ENCODE results near the gene ZNF423.

ZNF423 gene

DNA sequence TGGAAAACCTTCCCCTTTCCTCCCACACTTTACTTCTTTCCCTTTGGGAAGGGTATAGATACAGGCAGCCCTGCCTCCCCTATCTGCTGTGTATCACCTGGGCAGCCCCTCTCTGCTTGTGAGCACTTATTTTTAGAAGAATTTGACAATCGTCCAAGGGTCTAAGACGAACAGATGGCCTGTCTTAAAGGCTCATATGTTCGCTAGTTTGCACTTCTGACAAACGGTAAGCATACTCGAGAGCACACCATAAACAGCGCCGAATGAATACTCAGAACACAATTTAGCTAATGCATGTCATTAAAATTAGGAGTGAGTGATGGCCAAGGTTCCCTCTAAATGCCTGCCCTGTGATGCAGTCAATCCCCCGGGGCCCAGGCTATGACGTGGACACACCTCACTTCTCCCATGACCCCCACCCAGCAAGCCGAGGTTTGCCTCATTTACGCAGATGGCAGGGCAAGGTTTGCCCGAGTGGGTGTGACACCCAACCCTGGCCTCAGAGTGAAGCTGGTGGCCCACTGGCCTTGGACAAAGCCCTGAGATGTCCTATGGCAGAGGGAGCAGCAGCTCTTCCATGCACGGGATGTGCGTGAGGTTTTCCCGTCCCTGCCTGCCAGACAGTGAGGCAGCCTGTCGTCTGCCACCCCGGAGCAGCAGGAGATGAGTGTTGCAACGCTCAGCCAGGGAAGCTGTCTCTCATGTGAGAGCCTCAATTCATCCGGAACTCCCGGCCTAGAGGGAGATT is 357.1 kb downstream of the ZNF423 start:
- DNase-seq, result no peak

DNA sequence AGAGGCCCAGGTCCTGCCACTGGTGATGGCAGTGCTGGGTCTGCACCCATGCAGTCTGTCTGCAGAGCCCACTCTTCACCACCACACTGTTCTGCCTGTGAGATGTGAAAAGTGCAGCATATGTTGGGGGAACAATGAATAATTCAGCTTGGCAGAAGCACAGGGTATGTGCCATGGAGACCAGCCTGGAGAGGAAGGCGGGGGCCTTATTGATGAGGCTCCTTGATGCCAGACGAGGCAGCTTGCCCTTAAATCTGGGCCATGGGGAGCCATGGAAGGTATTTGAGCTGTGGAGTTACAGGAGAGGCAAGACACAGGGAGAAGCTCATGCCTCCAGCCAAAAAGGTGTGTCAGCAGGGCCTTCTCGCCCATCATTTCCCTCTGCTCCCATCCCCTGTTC is 357.6 kb downstream of the ZNF423 start:
- DNase-seq, result no peak

DNA sequence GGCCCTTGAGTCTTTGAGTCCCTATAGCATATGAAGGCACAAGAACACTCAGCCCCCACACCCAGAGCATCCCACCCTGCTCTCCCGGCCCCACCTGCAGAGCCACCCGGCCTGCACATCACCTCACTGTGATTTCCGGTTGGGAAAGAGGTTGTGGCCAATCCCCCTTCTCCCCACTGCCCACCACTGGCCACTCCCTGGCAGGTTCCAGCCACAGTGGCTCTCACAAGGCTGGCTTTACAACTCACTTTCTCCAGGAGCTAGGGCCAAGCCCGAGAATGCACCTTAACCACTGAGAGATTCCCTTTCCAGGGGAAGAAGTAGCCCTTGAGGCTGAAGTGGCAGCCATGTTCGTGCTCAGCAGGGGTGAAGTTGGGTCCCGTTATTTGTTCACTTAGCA is 358.4 kb downstream of the ZNF423 start:
- DNase-seq, result no peak

DNA sequence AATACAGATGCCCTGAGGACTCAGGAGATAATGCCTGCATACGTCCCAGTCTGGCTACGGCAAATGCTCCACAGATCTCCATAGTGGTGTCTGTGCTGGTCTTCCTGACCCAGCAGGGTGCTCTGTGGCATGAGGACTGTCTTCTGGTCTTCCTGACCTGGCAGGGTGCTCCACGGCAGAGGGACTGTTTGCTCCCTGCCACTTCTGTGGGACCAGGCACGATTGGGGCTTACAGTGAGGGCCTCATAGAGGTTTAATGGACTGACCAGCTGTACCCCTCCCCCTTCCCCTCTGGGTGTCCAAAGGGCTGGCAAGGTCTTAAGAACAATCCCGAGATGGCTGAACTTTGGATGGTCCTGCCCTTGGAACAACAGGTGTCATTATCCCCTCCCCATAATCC is 359.3 kb downstream of the ZNF423 start:
- no peak for DNase-seq

DNA sequence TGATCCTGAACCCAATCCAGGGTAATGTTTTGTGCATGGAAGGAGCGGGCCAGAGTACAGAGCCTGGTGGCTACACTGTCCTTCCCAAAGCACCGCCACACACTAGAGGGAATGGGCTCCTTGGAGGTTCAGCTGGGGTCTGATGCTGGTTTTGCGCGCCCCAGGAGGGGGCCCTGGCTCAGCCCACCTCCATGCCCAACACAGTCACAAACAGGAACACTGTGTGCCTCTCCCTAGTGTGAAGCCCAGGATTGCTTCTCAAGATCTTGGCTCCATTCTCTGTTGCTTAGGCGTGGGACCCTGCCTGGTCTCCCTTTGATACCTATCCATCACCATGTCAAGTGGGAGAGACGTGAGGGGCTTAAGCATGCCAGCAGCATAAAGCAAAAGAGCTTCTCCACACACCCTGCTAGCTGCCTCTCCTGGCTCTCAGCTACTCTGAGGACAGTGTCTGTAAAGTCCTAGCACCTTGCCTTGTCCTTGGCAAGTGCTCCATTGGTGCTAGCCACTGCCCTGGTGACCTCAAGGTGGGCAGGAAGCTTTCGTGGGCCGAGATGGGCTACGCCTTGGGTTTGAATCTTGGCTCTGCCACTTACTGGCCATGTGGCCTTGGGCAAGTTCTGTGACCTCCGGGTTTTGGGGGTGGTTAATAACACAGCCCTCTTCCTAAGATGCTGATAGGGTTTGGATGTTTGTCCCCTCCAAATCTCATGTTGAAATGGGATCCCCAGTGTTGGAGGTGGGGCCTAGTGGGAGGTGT is 360.1 kb downstream of the ZNF423 start:
- no peak for DNase-seq

DNA sequence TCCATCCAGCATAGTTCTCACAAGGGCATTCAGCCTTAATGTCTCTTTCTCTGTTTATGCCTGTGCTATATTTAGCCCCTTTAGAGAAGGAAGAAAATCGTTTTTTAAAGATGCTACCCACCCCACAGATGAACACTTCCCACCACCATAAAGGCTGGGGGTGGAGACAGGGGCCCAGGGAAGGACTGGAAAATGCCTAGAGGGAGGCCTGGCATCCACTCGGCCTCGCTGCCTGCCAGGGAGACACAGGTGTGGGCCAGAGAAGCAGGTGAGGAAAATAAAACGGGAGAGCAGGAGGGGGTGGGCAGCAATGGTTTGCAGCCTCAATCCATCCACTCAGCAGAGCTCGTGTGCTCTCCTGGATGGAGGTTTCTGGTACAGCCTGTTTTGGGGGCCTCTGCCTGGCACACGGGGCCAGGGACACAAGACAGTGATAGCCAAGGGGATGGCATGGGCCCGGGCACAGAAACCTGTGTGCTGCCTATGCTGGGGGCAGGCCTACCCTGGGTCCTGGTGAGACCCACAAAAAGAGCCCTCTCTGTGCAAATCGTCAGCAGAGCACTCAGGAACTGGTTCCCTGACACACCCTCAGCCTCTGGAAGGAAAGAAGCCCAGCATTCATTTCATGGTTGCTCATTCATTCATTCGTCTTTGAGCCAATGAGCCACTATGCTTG is 360.9 kb downstream of the ZNF423 start:
- DNase-seq, result no peak

DNA sequence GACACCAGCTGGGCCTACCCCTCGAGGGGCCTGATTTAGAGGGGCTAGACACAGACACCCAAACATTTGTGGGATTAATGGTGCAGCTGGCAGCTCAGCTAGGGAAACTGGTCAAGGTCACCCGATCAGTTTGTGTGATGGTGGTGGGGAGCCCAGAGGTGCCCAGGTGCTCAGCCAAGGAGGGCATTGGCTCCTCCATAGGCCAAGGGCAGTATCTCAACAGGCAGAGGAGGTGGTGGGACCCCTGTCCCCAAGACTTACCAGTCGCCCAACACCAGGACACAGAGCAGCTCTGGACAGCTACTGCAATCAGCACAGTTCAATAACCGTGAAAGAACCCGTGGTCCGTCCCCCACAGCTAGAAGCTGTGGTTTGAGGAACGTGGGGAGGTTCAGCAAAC is 361.4 kb downstream of the ZNF423 start:
- DNase-seq, result no peak

DNA sequence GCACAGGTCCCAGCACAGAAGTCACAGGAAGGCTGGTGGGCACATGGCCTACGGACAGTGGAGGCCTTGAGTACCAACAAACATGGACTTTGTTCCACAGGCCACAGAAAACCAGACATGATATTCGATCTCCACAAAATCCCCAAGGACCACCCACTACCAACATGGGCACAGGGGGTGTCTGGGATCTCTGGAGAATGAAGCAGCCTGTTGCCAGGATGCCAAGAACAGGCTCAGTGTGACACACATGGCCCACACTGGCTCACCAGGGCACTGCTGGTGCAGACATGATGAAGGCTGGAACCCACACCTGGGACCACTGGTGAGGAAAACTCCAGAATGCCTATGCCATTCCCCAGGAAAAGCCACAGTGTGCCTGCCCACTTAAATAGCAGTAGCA is 362.1 kb downstream of the ZNF423 start:
- no peak for DNase-seq

DNA sequence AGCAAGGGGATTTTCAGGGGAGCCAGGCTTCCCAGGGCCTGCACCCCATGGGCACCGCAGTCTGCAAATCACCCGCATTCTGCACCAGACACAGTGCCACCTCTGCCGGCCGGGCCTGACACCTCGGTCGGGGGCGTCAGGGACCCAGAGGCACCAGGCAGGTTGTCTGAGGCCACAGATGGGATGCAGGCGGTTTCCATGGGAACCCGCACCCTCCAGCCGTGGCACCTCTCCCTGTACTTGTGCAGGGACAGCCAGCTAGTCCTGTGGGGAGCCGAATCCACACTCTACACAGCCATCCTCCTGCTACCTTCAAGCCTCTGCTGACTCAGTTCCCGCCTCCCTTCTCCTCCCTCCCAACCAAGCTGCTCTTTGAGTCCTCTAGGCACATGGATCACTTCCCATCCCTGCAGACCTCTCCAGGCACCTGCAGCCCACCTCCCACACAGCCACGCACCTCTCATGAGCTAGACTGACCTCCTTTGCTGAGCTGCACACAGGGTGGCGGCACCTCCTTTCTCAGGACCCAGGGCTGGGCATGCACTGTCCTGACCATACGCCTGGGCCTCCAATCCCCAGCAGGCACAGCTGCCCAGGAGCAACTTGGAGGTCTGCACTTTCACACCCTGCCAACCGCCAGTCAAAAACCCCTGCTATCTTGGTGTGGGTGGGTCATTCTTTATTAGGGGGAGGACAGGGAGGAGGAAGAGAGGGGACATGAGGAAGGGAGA is 362.9 kb downstream of the ZNF423 start:
- no peak for DNase-seq

DNA sequence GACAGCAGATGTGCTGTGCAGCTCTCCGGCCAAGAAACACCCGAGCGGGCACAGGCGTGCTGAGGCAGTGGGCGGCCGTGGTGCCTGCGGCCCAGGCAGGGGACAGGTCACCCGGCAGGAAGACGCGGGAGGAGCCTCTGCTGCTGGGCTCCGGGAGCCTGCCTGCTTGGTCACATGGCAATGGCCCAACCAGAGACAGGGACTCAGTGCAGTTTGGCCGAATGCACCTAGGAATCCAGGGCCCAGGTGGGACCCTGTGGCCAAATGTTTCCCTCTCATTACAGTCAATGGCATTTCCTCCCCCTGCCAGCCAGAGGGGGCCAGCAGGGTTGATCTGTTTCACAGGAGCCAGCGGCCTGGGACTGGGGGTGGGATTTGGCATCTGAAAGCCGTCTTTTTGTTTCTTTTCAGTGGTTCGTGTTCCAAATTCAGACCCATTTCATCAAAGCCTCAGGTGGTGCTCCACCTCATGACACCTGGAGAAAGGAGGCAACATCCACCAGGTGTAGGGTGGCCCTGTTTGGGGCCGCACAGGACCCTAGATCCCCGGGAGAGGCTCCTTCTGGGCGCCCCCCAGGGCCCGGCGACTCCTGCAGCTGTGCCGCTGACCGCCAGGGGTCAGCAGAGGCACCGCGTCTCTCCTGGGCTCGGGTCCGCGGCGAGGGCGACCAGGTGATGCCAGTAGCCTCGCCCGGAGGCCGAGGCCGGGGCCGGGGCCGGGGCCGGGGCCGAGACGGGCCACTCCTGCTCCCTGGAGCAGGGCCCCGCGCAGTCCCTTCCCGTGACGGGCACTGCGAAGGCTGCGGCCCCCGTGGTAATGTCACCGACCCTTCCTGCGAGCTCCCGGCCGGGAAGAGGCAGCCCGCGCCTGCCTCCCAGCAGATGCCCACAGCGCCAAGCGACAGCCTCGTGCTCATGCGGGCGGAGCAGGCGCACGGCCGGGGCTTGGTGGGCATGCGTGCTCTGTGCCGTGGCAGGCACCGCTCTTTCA is 363.8 kb downstream of the ZNF423 start:
- DNase-seq, result no peak

DNA sequence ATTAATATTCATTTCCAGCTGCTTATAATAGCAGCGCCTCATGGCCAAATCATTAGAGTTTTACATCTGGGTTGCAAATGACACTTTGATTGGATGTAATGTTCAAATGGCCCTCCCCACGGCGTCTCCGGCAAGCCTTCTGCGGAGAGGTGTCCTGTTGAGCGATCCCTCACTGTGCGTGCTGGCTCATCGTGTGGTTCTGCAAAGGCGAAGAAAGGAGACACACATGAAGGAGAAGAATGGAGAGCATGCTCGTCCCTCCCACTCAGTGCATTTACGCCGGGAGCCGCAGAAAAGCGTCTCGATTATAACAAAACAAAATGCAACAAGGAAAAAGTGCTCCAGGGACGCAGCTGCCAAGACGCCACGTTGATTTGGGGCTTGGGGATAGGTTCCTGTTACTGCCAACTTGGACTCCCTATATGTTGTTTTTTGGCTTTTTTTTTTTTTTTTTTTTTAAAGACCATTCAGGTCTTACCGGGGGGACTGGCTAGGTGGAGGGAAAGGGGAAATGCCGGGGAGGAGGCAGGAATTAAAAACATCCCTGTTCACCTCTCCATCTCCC is 364.7 kb downstream of the ZNF423 start:
- DNase-seq, result no peak

DNA sequence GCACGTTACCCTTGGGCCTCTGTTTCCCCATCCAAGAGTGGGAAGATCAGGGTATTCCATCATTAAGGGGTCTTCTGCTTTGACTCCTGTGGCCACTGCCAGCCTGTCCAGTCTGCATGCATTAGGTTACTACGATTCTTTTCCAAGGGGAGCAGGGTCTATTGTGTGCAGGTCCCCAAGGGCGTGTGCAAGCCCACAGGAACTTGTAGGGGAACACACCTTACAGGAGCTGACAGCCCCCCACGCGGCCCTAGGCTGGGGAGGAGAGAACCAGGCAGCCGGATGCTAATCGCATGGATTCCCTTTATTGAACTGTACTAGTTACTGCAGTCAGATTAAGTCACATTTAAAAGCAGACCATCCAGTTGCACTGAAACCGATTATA is 365.6 kb downstream of the ZNF423 start:
- DNase-seq, result no peak

DNA sequence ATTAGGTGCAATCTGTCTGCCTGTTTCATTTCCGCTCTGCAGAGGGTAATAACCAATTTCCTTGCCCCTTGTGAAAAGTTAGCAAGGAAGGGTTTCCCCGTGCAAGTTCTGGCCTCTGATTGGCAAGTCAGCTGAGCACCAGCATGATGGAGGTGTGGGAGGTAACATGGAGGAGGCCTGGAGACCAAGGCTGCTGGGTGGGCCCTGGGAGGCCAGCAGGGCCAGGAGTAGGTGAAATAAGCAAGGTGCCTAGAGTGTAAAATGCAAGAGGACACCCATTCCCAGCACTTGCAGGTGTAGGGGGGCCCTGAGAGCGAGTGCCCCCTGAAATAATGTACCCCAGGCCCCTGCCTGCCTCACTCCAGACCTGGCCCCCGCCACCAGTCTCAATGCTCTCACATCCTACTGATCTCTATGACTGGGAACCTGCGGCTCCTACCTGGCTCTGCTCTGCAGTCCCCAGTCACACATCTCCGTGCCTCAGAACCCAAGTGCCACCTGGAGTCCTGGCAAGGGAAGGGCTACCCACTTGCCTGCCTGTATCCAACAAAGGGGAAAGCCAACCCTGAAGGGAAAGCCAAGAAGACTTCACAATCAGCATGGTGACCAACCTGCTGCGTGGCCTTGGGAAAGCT is 366.1 kb downstream of the ZNF423 start:
- DNase-seq, result no peak

DNA sequence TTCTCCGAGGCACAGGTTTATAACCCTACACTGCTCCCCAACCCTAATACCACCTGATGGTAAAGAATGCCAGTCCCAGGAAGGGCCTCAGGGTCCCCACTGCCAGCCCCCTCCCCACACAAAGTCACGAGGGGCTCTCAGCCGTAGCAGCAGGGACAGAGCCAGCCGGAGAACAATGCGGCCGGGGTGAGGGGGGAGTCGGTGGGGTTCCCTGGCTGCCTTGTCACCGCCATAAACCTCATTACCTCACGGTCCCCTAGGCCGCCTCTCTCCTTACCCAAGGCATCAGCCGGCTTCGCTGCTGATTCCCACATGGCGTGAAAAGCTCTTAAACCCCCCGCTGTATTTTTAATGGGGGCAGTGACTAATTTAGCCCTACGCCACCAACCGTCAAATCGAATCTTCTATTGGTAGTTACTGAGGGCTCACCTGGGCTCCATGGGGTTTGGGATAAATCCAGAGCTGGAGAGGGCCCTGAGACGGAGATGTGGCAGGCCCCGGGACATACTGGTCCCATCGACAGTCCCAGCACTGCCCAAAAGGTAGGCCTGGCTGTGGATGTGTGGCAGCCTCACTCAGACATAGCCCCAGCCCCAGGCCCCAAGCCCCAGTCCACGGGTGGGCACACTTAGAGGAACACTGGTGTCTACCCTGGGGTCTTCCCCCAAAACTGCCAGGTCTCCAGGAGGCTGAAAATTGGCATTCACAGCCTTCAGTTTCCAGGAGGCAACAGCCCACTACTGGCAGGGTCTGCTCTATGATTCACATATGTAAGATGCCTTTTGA is 367.0 kb downstream of the ZNF423 start:
- no peak for DNase-seq

DNA sequence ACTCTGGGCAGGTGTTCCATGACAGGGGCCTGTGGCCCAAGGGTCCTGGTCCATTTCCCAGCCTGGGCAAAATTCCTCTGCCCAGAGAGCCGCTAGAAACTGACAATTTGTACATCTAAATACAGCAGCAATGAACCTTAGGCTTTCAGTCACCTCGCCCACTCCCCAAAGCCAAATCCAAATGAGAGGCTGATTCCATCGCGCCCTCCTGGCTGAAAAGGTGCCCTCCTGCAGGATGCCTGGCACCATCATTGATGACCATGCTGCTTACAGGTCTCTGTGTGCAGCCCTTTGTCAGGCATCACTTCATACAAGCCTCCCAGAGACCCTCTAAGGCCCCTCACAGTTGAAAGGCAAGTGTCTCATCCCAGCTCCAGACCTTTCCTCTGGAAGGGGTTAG is 367.6 kb downstream of the ZNF423 start:
- DNase-seq, result no peak

DNA sequence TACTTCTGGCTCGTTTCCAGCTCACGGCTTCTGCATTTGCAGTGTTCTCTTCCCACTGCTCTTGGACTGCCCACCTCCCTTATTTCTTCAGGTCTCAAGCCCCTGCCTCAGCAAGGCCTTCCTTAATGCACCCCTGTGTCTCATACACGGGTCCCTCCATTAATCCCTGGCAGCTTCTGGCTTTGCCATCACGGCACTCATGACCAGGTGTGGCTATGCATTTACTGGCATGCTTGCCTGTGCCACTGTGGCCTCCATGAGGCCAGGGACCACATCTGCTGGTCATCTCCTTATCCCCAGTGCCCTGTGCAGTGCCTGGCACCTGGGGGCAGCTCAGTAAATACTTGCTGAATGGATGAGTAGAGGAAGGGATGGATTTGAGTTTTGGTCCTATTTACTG is 368.2 kb downstream of the ZNF423 start:
- DNase-seq, result no peak

DNA sequence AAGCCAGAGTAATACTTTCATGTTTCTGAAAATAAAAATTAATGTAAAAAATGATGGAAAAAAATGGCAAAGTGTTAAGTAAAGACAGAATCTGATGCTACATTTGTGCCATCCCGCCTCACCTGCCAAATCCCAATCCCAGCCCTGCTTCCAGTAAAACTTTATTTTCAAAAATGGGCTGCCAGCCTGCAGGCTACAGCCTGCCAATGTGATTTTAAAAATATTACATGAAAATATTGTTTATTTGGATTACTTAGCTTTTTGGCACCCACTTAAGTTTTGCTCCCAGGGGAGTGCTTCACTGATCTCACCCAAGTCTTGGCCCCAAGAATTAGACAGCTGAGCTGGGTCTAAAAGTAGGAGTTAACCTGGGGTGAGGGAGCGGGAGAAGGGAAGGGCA is 369.5 kb downstream of the ZNF423 start:
- no peak for DNase-seq

DNA sequence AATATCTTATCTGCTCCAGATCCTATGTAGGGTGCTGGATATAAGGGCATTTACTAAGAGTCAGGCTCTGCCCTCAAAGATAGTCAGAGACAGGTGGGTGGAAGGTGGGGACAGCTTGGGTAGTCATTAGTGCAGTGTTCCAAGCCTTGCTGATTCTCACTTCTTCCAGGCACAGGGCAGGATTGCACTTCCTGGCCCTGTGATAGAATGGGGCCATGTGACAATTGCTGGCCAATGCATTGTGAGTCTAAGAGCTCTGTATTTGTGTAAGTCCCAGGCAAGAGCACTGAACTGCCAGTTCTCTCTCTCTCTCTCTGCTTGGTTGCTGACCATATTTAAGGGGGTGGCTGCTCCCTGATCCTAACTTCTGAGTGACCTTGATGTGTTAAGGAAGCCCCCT is 370.2 kb downstream of the ZNF423 start:
- DNase-seq, result no peak

DNA sequence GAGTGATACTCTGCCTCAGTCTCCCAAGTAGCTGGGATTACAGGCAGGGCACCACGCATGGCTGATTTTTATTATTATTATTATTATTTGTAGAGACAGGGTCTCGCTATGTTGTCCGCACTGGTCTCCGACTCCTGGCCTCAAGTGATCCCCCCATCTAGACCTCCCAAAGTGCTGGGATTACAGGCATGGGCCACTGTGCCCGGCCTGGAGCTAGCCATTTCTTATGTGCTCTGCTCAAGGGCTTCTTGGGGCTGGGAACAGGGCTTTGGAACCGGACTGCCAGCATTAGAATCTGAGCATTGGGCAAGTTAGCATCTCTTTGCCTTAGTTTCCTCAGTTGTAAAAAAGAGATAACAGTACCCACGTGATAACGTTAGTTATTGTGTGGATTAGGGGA is 371.0 kb downstream of the ZNF423 start:
- DNase-seq, result no peak

DNA sequence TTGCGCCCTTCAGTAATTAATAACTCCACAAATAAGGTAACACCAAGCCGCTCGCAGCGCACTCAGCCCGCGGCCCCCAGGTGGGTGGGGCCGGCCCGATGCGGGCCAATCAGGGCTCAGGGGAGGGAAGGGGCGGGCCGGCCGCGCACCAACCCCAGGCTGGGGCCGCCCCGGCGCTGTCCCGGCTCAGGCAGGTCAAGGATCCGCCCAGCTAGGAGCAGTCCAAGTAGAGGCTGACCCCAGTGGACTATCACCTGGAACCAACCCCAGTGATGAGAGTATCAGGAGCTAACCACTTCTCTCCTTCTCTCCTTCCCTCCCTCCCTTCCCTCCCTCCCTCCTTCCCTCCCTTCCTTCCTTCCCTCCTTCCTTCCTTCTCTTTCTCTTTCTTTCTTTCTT is 371.5 kb downstream of the ZNF423 start:
- DNase-seq, result no peak
